ENCODE data around the gene NBPF3. TPM values are rescaled to one million over a fixed set of nuclear protein-coding genes. Genes with fewer than 3 reads are reported as not detected.
"Not testable (repeated sequence)": the region's sequence is repeated elsewhere in the genome, so short reads cannot be mapped to it uniquely, and the experiment has no call there.

The NBPF3 gene
- total RNA-seq, 1 donor from 2014 or later = 16.0 TPM

- DNase-seq (ENCODE audit: low read depth) = not testable (repeated sequence)
These were observed 1.2 kb upstream of the NBPF3 start for GRCh38 chr1:21438646-21439312.

GRCh38 chr1:21439345-21439720 is 604 bp upstream of the NBPF3 start:
- no peak for DNase-seq (ENCODE audit: low read depth)

- DNase-seq (ENCODE audit: low read depth) = not testable (repeated sequence)
These were observed 741 bp downstream of the NBPF3 start for GRCh38 chr1:21440630-21441125.

- not testable (repeated sequence) for DNase-seq (ENCODE audit: low read depth)
These were observed 6.7 kb downstream of the NBPF3 start for GRCh38 chr1:21446647-21447046.

- DNase-seq (ENCODE audit: low read depth) = no peak
These were observed 7.4 kb downstream of the NBPF3 start for GRCh38 chr1:21447311-21447710.

- DNase-seq (ENCODE audit: low read depth) = peak; percentile 35
These were observed 10.0 kb downstream of the NBPF3 start for GRCh38 chr1:21449906-21450305.

GRCh38 chr1:21451212-21451611 is 11.3 kb downstream of the NBPF3 start:
- DNase-seq (ENCODE audit: low read depth) = no peak

- DNase-seq (ENCODE audit: low read depth) = no peak
These were observed 12.1 kb downstream of the NBPF3 start for GRCh38 chr1:21451981-21452411.

DNA sequence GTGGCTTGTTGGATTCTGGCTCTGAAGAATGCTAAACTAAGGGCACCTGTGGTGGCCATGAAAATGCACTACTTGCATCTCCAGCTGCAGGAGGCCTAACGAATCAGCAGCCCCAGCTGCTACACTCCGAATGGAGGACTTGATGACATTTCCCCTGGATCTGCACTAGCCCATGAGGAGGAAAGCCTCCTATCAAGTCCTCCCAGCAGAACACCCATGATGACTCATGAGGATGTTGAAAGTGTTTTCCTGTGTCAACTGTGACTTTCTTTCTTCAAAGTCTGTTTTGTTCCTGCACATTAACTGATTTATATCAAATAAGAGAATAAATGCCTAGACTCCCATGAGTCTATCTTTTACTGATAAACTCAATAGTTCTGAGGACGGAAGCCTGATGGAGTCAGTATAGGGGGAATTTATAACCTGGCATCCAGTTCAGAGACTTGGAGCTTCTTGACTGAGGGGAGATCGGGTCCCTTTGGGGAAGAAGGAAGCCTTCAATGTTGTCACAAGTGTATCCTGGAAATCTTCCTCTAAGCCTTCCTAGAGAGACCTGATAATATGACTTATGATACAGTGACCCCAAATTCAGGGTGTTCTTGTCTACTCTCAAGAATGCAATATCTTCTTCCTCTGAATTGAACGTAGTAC is 14.2 kb downstream of the NBPF3 start:
- DNase-seq (ENCODE audit: low read depth) = peak; percentile 93

DNA sequence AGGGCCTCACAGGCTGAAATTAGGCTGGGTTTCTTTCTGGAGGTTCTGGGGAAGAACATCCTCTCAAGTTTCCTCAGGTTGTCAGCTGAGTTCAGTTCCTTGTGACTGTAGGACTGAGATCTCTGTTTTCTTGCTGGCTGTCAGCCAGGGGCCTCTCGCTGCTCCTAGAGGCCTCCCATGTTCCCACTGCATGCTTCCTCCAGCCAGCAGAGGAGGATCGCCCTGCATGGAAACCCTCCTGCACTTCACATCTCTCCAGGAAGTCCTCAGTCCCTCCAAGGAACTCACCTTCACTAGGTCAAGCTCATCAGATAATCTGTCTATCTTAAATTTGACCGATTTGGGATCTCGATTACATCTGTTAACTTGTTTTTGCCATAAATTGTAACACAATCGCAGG is 15.0 kb downstream of the NBPF3 start:
- DNase-seq (ENCODE audit: low read depth) = not testable (repeated sequence)

DNA sequence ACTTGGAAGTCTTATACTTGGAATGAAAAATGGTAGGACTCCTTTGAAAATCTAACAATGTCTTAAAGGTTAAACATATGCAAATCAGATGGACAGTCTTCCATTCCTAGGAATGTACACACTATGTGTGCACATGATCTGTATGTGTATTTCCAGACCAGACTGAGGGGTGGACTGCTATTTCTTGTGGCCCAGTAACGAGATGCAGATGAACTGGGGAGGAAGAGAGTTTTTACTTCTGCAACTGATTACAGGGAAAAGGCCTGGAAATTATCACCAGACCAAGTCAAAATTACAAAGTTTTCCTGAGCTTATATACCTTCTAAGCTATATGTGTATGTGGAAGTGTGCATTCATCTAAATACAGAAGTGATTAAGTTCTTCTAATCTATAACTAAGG is 17.7 kb downstream of the NBPF3 start:
- no peak for DNase-seq (ENCODE audit: low read depth)

GRCh38 chr1:21465127-21465526 is 25.2 kb downstream of the NBPF3 start:
- DNase-seq (ENCODE audit: low read depth) = peak; percentile 26

- DNase-seq (ENCODE audit: low read depth) = peak; percentile 67
These were observed 28.0 kb downstream of the NBPF3 start for GRCh38 chr1:21467946-21468345.

- DNase-seq (ENCODE audit: low read depth) = no peak
These were observed 28.7 kb downstream of the NBPF3 start for GRCh38 chr1:21468599-21468998.

DNA sequence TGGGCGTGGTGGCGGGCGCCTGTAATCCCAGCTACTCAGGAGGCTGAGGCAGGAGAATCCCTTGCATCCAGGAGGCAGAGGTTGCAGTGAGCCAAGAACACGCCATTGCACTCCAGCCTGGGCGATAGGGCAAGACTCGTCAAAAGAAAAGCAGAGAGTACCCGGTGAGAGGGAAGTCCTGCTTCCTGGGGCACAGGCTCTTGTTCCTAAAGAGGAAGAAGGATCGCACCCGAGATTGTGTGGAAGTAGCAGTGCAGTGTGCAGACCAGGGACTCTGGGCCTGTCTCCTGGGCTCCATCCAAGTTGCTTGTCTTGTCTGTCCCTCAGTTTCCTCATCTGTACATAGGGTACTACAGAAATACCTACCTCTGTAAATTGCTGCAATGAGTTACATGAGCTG is 29.6 kb downstream of the NBPF3 start:
- no peak for DNase-seq (ENCODE audit: low read depth)

- no peak for DNase-seq (ENCODE audit: low read depth)
These were observed 32.9 kb downstream of the NBPF3 start for GRCh38 chr1:21472861-21473260.

- DNase-seq (ENCODE audit: low read depth) = no peak
These were observed 38.4 kb downstream of the NBPF3 start for GRCh38 chr1:21478356-21478755.

DNA sequence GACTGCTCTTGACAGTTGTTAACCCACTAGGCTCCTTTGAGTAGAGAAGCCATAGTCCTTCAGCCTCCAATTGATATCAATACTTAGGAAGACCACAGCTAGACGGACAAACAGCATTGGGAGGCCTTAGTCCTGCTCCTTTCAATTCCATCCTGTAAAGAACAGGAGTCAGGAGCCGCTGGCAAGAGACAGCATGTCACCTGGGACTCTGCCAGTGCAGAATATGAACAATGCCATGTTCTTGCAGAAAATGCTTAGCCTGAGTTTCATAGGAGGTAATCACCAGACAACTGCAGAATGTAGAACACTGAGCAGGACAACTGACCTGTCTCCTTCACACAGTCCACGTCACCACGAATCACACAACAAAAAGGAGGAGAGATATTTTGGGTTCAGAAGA is 43.9 kb downstream of the NBPF3 start:
- not testable (repeated sequence) for DNase-seq (ENCODE audit: low read depth)

- DNase-seq (ENCODE audit: low read depth) = no peak
These were observed 49.2 kb downstream of the NBPF3 start for GRCh38 chr1:21489146-21489545.

- no peak for DNase-seq (ENCODE audit: low read depth)
These were observed 51.0 kb downstream of the NBPF3 start for GRCh38 chr1:21490774-21491487.

DNA sequence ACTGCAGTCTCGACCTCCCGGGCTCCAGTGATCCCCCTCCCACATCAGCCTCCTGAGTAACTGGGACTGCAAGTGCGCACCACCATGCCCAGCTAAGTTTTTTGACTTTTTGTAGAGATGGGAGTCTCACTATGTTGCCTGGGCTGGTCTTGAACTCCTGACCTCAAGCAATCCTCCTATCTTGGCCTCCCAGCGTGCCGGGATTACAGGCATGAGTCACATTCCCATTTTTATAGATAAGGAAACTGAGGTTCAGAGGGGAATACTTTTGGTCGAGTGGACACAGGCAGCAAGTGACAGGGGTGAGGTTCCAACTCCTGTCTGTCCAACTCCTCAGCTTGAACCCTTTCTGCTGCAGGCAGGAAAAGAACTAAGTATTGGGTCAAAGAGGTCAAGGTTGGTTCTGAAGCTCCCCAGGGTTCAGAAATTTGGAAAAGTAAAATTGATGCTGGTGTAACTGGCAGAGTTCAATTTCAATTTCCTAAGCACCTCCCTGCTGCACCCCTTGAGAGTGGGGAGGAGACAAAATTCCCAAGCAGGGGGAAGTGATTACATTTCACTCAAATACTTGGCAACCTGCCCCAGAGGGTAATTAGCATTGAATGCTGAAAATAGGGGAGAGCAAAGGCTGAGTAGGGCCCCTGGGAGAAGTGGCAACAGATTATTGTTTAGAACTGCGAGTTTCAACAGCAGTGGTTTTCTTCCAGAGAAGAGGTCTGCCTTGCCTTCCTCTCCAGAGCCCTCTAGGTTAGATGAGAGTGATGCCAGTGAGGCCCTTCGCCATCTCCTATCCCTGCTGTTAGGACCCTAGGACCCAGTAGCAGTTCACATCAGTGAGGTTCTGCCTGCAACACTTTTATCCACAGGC is 51.8 kb downstream of the NBPF3 start:
- peak; percentile 25 for DNase-seq (ENCODE audit: low read depth)

- DNase-seq (ENCODE audit: low read depth) = no peak
These were observed 52.4 kb downstream of the NBPF3 start for GRCh38 chr1:21492356-21492625.
